SH-SY5Y (cell line): ENCODE measurements around the gene FHDC1.

Source experiments
- GATA2 ChIP-seq: IDR thresholded peaks from 2 replicates; pipeline ENCODE4 v1.6.1; 2011; ENCODE audit warnings: mild to moderate bottlenecking, low read depth, low read length
- GATA3 ChIP-seq: IDR thresholded peaks from 2 replicates; pipeline ENCODE4 v1.6.1; 2011; ENCODE audit warnings: low read depth, mild to moderate bottlenecking, low read length, moderate library complexity

DNA sequence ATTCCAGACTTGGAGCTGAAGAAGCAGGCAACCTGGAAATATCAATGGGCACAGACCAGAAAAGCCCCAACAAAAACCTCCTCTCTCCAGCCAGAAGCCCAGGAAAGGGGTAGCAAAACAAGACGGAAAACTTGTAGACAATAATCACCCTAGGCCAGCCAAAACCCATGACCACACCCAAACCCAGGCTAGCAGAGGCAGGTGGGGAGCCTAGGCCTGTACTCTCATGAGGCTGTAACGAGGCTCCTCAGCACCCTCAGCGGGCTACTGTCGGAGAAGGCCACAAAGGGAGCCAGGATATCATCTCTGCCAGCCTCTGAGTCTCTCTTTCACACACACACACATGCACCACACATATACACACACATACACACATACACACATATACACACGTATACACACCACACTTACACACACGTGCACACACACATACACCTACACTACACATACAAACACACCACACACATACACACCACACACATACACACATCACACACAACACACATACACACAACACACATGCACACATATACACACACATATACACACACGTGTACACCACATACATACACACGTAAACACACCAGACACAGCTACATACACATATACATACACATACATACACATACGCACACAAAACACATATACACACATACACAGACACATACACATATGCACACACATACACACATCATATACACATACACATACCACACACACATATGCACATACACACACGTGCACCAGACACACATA, 90.6 kb downstream of the FHDC1 start:
- TF ChIP-seq GATA3 (no peak), GATA2 (no peak)
